Thoracic aorta (tissue), 2 donors: ENCODE data around the gene ZNF2. TPM values are rescaled to one million over a fixed set of nuclear protein-coding genes. Genes with fewer than 3 reads are reported as not detected.

ENCODE experiments used
- ATAC-seq: fragments of 150-250 bp; one replicate; pipeline ENCODE4 v1.8.0; 2017; ENCODE audit warnings: low read depth; ENCODE audit not compliant: insufficient number of reproducible peaks, low FRiP score
- DNase-seq: peaks from one replicate; pipeline ENCODE4 v3.0.0-alpha.2; 2020; ENCODE audit warnings: low spot score
- H3K27ac ChIP-seq, 2 donors: fragments of 200-600 bp; sonication (generic); 1 replicate in 1 of 2; 2 replicates in 1 of 2; pipeline ENCODE4 v1.5.1; 2016; ENCODE audit warnings: mild to moderate bottlenecking in 2 of 2, moderate library complexity in 2 of 2
- H3K27me3 ChIP-seq: fragments of 200-600 bp; sonication (generic); replicated peaks from 2 replicates; pipeline ENCODE4 v1.6.0; 2016; ENCODE audit warnings: mild to moderate bottlenecking; ENCODE audit not compliant: insufficient read depth
- H3K36me3 ChIP-seq: fragments of 200-600 bp; sonication (generic); one replicate; pipeline ENCODE4 v1.5.1; 2016
- H3K4me1 ChIP-seq, 2 donors: fragments of 200-600 bp; sonication (generic); 1 replicate in 1 of 2; 2 replicates in 1 of 2; pipeline versions ENCODE4 v1.5.1 to v1.6.0; 2016; ENCODE audit warnings: low read depth in 2 of 2, mild to moderate bottlenecking in 1 of 2; ENCODE audit not compliant: control insufficient read depth in 1 of 2
- H3K4me3 ChIP-seq: fragments of 200-600 bp; sonication (generic); 2 replicates; pipeline ENCODE4 v1.5.1; 2016; ENCODE audit warnings: mild to moderate bottlenecking
- H3K9me3 ChIP-seq: fragments of 200-600 bp; sonication (generic); 2 replicates; pipeline ENCODE4 v1.5.1; 2016
- CTCF ChIP-seq: fragments of 200-600 bp; sonication (generic); IDR thresholded peaks from one replicate; pipeline ENCODE4 v1.5.1; 2019; ENCODE audit warnings: antibody characterized with exemption
- total RNA-seq, 2 donors: library from RNA; depleted of rRNA; stranded (reverse); fragments of >200 nt; gene quantifications; one replicate each; pipeline versions ENCODE4 v1.1.0 to v1.2.3, GENCODE V29; 2016

The ZNF2 gene
- total RNA-seq, 2 donors from 2014 or later = 2.0 to 2.3 TPM

GRCh38 chr2:95143838-95144237 lies 21.8 kb upstream of the ZNF2 start:
- no peak for TF ChIP-seq CTCF
- Histone ChIP-seq H3K36me3 (peaks cover 13% of the 10 kb centered on the region), H3K4me3 (no peak overlapping the region), H3K27ac (no peak overlapping the region), H3K27me3 (no peaks in the 10 kb centered on the region), H3K9me3 (peaks cover 76% of the 10 kb centered on the region), H3K4me1 (no peaks in the 10 kb centered on the region)
- DNase-seq (no peak), ATAC-seq (no peak)

- H3K27me3 ChIP-seq = no peaks in the 10 kb centered on the region
- peaks cover 75% of the 10 kb centered on the region for H3K9me3 ChIP-seq
- no peak for TF ChIP-seq CTCF
- H3K4me1 ChIP-seq = no peaks in the 10 kb centered on the region
- DNase-seq (no peak), ATAC-seq (no peak)
- no peak overlapping the region for H3K27ac ChIP-seq
- H3K36me3 ChIP-seq = peaks cover 62% of the 10 kb centered on the region
- H3K4me3 ChIP-seq = peak overlapping the region; percentile 9
Measured at GRCh38 chr2:95149397-95149984, 16.1 kb upstream of the ZNF2 start.

- Histone ChIP-seq H3K4me1 (peaks cover 8 to 9% of the 10 kb centered on the region in 2 donors), H3K27ac (no peak overlapping the region), H3K36me3 (peaks cover 19% of the 10 kb centered on the region), H3K27me3 (no peaks in the 10 kb centered on the region), H3K4me3 (peak overlapping the region; percentile 85), H3K9me3 (no peaks in the 10 kb centered on the region)
- no peak for ATAC-seq
- TF ChIP-seq CTCF = no peak
- DNase-seq = no peak
Measured at GRCh38 chr2:95158441-95158840, 7.2 kb upstream of the ZNF2 start.

- TF ChIP-seq CTCF = no peak
- peak; percentile 57 for ATAC-seq
- no peak for DNase-seq
Measured at GRCh38 chr2:95158891-95159619, 6.6 kb upstream of the ZNF2 start.

GRCh38 chr2:95159690-95160449 lies 5.7 kb upstream of the ZNF2 start, which contains the start of gene ZNF514:
ZNF514 (minus strand) TSS chr2:95159848; CDS start chr2:95153253, 6,595 bp downstream.
- peak; percentile 28 for DNase-seq
- TF ChIP-seq CTCF = no peak
- Histone ChIP-seq H3K4me1 (peaks cover 12 to 17% of the 10 kb centered on the region in 2 donors), H3K4me3 (peak within 1 kb of the TSS; percentile 85), H3K27ac (peak within 1 kb of the TSS; percentile 72 to 81), H3K36me3 (peaks cover 9% of the 10 kb centered on the region), H3K27me3 (no peaks in the 10 kb centered on the region), H3K9me3 (no peaks in the 10 kb centered on the region)
- ATAC-seq = no peak

More at GRCh38 chr2:95158891-95159619, 6.6 kb upstream of the ZNF2 start:
- peak overlapping the region; percentile 85 for H3K4me3 ChIP-seq
- peak overlapping the region; percentile 45 to 67 for H3K27ac ChIP-seq
- no peaks in the 10 kb centered on the region for H3K27me3 ChIP-seq
- peaks cover 8 to 9% of the 10 kb centered on the region in 2 donors for H3K4me1 ChIP-seq
- H3K36me3 ChIP-seq = peaks cover 16% of the 10 kb centered on the region
- no peaks in the 10 kb centered on the region for H3K9me3 ChIP-seq
